Jurkat, Clone E6-1 (cell line): Measurements from ENCODE around the gene PHKB. TPM values are rescaled to one million over a fixed set of nuclear protein-coding genes. Genes with fewer than 3 reads are reported as not detected.
A peak's percentile ranks its signal among the peaks of the same experiment; 100 is the strongest.
"Not testable (repeated sequence)": the region's sequence is repeated elsewhere in the genome, so short reads cannot be mapped to it uniquely, and the experiment has no call there.

ENCODE experiments used
- DNase-seq: peaks from one replicate; pipeline ENCODE4 v3.0.0-alpha.2; 2011; ENCODE audit warnings: low read depth, low spot score
- H3K4me3 ChIP-seq: 2 replicates; pipeline ENCODE4 v1.5.1; 2011; ENCODE audit warnings: mild to moderate bottlenecking, low read length, control low read depth, moderate library complexity
- polyA plus RNA-seq: library from polyadenylated mRNA; unstranded; fragments of >200 nt; gene quantifications from one replicate; pipeline ENCODE4 v1.2.1, GENCODE V29; 2012; ENCODE audit warnings: missing spikeins; ENCODE audit not compliant: insufficient read length, insufficient read depth

The PHKB gene
- 54.3 TPM for polyA plus RNA-seq

DNA sequence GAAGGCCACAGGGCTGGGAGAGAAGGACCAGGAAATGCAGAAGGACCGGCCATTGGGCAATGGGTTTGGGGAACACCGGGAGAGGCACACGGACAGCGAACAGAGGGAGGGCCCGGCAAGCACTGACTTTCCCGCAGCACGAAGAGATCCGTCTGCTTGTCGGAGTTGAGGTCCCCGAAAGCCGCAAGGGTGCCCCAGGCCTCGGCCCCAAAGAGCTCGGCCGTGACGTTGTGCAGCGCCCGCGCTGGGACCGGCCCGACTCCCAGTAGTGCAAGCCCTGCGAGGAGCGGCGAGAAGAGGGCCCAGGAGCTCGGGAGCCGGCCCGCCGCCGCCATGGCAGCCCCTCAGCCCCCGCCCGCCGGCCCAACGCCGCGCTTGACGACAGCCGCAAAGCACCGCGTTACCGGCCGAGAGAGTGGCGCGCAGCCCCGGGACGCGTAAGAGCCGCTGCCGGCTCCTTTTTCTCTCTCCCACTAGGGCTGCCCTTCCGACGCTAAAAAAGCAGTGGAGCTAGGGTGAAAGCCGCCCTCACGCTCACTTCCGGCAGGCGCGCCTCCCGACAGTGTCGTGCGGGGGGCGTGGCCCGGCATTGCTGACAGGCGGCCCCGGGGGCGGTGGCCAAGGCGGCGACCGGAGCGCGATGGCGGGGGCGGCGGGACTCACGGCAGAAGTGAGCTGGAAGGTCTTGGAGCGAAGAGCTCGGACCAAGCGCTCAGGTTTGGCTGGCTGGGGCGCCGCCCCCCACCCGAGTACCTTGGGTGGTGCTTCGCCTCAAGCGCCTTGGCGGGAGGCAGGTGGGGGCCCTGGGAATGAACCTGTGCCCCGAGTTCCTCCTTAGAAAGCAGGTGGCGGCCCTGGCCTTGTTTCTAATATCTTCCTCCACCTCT, at the start of gene PHKB, which contains the start of gene ITFG1:
Gene PHKB (plus strand): TSS at position 621 of the 887 bp plus-strand sequence. CDS start 20 bp downstream, at position 641.
Gene ITFG1 (minus strand): TSS at position 353 of the 887 bp plus-strand sequence. CDS start 18 bp downstream, at position 335.
- peak within 1 kb of the TSS; percentile 99 for H3K4me3 ChIP-seq
- peak; percentile 95 for DNase-seq

DNA sequence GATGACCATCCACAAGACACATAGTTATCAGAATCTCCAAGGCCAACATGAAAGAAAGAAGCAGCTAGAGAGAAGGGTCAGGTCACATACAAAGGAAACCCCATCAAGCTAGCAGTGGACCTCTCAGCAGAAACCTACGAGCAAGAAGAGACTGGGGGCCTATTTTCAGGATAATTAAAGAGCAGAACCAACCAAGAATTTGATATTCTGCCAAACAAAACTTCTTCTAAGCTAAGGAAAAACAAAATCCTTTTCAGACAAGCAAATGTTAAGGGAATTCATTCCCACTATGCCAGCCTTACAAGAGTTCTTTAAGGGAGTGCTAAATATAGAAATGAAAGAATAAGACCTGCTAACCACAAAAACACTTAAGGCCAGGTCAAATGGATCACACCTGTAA, 48.1 kb upstream of the PHKB start:
- DNase-seq: no peak
- no peak overlapping the region for H3K4me3 ChIP-seq

DNA sequence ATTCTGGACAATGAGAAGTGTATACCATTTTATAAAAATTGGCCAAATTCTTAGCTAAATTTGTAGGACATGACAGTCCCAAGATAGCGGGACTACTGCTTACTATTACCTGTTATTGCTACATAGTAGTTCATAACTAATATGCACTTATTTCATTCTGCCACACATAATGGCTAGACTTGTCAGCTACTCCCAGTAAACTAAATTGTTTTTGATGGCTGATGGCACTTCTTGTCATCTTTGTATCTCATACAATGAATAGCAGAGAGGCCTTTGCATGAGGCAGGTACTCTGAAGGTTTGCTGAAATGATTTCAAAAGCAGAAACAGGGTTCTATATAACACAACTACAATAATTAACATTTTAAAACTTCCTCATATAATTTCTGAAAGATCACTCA, 44.3 kb upstream of the PHKB start:
- DNase-seq: no peak
- no peak overlapping the region for H3K4me3 ChIP-seq

DNA sequence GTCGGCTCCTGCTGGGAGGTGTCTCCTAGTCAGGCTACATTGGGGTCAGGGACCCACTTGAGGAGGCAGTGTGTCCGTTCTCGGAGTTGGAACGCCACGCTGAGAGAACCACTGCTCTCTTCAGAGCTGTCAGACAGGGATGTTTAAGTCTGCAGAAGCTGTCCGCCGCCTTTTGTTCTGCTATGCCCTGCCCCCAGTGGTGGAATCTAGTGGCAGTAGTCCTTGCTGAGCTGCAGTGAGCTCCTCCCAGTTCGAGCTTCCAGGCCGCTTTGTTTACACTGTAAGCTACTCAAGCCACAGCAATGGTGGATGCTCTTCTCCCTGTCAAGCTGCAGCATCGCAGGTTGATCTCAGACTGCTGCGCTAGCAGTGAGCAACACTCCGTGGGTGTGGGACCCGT, 36.3 kb upstream of the PHKB start:
- no peak overlapping the region for H3K4me3 ChIP-seq
- no peak for DNase-seq

DNA sequence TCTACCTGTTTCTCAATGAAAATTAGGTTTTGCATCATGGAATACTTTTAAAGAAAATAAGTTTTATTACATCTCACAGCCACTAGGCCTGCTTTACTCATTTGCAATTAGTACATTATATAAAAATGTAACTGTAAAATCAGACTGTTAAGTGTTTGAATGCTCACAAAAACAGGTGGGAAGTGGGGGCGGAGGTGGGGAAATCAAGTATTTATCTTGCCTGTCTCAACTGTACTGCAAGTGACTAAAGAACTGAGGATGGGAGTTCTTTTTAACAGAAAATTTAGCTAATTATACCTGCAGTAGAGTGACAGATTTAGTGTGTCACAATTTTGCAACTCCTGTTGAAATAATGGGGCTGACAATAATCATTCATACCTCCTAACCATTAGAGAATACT, 34.3 kb upstream of the PHKB start:
- no peak overlapping the region for H3K4me3 ChIP-seq

DNA sequence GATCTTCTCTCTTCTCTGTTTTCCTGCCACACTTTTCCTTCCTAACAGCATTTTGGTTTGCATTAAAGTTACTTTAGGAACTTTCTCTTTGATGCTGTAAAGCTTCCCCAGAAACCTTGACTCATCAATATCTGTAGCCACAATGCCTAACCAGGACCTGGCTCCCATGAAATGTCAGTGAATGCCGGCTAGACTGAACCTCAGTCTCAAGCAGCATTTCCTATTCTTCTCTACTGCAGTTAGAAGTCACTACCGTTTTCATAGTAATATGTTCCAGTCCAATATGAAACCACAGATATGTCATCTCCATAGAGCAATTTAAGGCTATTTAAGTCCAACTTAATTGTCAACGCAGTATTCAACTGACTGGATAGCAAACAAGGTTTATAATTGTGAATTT, 29.2 kb upstream of the PHKB start:
- no peak overlapping the region for H3K4me3 ChIP-seq
- no peak for DNase-seq

More for the DNA sequence above, 34.3 kb upstream of the PHKB start:
- DNase-seq: no peak

DNA sequence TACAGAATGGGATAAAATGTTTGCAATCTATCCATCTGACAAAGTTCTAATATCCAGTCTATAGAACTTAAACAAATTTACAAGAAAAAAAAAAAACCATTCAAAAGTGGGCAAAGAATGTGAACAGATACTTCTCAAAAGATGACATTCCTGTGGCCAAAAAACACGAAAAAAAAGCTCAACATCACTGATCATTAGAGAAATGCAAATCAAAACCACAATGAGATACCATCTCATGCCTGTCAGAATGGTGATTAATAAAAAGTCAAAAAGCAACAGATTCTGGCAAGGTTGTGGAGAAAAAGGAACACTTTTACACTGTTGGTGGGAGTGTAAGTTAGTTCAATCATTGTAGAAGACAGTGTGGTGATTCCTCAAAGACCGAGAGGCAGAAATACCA, 26.9 kb upstream of the PHKB start:
- DNase-seq, H3K4me3 ChIP-seq: not testable (repeated sequence)

DNA sequence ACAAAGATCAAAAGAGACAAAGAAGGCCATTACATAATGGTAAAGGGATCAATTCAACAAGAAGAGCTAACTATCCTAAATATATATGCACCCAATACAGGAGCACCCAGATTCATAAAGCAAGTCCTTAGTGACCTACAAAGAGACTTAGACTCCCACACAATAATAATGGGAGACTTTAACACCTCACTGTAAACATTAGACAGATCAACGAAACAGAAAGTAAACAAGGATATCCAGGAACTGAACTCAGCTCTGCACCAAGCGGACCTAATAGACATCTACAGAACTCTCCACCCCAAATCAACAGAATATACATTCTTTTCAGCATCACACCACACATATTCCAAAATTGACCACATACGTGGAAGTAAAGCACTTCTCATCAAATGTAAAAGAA, 21.1 kb upstream of the PHKB start:
- DNase-seq, H3K4me3 ChIP-seq: not testable (repeated sequence)

DNA sequence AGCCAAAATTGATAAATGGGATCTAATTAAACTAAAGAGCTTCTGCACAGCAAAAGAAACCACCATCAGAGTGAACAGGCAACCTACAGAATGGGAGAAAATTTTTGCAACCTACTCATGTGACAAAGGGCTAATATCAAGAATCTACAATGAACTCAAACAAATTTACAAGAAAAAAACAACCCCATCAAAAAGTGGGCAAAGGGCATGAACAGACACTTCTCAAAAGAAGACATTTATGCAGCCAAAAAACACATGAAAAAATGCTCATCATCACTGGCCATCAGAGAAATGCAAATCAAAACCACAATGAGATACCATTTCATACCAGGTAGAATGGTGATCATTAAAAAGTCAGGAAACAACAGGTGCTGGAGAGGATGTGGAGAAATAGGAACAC, 18.2 kb upstream of the PHKB start:
- not testable (repeated sequence) for DNase-seq

DNA sequence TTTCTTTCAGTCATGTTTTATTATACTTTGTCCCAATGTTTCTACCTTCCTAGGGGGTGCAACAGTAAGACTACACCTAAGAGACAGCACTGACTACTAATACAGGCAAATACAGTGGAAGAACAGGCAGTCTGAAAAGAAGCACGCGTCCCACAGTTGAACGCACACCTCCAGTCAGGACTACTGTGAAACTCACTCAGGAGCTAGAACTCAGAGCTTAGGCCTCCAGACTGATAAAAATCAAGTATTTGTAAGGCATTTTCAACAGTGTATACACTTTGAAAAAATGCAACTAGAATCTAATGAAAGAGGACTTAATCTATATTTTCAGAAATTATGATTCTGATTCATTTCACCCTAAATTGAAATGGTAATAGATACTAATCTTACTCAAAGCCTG, 14.7 kb upstream of the PHKB start:
- DNase-seq: no peak
- H3K4me3 ChIP-seq: no peak overlapping the region

More for the DNA sequence above, 18.2 kb upstream of the PHKB start:
- not testable (repeated sequence) for H3K4me3 ChIP-seq

DNA sequence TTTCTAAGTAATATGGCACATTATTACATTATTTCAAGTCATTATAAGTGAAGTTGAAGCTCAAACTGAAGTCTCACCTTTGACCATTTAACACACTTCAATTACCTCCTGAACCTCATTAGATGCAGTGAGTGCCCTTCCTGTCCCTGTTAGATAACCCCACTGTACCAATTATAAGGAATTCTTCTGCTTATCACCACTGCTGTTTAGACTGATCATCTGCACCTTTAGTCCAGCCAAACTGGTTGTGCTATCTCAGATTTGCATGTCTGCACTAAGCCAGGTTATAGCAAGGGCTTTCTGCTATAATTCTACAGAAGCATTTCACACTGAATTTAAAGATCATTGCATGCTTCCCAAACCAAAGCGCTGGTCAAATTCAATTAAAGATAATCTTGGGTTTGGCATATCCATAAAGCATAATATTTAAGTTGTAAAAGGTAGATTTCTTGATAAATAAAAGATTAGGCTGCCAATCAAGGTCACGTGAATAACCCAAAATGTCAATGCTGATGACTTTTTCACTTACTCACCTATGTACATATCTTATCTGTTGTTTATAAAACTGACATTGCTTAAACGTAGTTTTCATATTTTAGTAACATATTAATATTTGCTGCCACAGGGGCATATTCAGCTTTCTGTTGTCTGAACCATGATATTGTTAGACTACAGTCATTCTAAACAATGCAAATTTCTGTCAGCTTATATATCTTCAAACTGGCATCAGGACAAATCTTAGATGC, 12.1 kb upstream of the PHKB start:
- no peak for DNase-seq
- H3K4me3 ChIP-seq: no peak overlapping the region

DNA sequence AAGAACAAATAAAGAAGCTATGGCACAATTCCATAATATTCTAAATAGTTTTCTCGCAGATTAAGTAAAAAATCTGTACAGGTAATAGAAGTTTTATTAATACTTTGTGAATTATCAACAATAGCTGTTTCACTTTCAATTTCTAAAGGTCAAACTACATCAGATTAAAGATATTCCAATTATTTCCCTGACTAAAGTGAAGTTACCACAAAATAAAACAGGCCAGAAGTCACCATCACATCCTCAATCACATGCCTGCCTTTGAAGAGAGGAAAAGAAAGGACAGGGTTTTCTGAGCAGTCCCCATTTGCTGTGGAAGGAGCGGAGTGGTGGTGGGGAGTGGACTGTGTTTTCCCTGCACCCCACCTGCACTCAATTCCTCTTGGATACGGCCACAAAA, 11.3 kb upstream of the PHKB start:
- no peak overlapping the region for H3K4me3 ChIP-seq
- no peak for DNase-seq

DNA sequence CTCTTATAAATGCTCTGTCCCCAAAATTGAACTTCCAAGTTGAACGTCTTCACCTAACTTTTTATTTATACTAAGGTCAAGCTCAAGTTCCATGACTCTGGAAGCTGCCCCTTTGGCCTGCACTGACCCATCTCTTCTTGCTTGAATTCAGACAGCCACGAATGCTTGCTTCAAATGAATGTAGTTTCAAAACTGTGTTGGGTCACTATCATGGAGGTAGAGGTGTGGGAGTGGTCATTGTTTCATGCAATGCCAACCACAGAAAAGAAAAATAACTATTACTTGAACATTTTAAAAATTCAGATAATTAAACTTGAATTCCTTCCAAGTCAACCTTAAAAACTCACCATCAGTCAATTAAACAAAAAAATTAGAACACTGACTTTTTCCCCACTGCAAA, 2.8 kb upstream of the PHKB start:
- no peak overlapping the region for H3K4me3 ChIP-seq
- DNase-seq: no peak

DNA sequence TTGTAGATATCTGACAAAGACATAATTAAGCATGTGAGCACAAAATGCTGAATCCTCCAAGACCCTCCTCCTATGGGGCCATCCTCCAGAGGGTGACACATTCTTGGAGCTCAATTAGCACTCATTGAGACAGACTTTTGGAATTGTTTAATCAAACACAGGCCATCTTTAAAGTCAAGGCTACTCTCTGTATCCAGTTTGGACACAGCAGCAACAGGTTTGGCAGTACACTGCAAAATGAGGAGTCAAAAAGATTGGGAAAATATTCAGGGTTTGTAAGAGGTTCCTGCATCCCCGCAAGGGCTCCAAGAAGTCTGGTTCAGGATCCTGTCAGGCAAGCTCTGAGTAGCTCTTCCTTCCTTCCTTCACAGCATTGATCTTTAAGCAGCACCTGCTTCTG, 1.5 kb upstream of the PHKB start:
- H3K4me3 ChIP-seq: peak overlapping the region; percentile 99
- DNase-seq: no peak

DNA sequence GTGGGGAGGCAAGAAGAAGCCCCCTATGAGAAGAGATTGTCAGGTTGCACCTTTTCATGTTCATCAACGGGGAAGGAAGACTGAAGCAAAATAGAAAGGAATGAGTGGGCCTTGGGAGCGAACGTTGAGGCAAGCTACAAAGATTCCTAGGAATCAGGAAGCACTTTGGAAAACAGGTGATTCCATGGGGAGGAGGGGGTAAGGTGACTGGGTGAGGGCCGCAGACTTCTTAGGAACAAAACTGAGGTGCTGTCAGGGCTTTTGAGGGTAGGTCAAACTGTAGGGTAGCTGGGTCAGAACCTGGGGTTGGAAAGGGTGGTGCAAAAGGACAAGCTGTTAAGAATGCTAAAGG, 796 bp upstream of the PHKB start:
- DNase-seq: no peak
- H3K4me3 ChIP-seq: peak overlapping the region; percentile 99

DNA sequence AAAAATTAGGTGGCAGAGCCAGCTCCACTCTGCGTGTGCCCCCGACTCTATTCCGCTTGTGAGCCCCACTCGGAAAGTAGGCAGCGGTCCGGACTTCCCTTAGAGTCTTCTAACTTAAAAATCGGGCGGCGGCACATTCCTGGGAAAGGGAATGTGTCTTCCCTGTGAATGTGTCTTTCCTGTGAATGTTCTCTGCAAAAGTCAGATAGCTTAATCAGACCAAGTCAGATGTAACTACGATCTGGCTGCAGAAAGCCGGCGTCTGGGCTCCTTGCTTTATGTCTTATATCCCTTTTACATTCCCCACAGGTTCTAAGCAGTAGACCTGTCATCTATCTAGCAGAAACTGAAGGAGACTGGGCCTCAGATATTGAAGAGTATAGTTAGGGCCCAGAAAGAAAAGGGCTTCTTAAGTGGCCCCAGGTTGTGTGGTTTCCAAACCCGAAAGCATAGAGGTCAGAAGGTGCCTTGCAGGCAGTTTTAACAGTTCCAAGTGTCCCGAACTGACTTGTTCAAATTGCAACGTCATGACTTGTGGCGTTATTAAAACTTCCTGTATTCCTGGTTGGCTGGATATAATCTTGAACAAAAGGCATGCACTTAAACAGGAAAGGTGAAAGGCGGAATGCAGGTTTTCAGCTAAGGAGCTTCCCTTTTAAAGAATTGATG, 601 bp downstream of the PHKB start:
- H3K4me3 ChIP-seq: peak overlapping the region; percentile 99
- DNase-seq: peak; percentile 47

DNA sequence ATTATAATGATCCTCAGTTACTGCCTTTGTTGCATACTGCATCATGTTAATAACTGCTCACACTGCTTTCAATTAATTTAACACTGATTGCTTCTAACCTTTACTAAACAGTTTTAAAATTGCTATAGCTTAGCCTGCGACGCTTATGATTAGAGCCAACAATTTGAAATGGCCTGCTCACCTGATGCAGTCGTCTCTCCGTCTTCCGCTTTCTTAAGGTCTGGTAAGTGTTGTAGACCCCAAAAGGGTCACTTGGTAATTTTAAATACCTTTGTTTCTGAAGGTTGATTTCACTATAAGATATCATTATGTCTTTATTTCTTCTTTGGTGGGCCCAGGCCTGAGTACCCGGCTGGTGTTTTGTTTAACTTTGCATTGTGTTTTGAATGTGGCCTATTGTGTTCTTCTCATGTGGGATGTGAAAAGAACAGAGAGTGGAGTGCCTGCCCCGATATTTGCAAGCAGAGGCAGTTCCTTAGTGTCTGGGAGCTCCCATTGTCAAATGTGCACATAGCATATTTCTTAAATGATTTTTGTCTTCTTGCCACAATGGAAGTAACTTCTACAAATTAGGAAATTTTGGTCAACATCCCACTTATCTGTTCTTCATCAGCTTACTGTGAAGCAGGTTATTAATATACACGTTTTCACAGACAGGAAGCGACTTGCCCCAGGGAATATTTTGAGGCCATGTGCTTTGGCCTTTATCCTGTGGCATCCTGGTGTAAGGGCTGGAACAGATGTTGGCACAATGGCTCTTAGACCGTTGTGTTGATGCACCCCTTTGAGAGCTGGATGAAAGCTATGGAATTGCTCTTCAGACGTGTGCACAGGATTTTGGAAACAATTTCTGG, 2.9 kb downstream of the PHKB start:
- H3K4me3 ChIP-seq: no peak overlapping the region
- no peak for DNase-seq

DNA sequence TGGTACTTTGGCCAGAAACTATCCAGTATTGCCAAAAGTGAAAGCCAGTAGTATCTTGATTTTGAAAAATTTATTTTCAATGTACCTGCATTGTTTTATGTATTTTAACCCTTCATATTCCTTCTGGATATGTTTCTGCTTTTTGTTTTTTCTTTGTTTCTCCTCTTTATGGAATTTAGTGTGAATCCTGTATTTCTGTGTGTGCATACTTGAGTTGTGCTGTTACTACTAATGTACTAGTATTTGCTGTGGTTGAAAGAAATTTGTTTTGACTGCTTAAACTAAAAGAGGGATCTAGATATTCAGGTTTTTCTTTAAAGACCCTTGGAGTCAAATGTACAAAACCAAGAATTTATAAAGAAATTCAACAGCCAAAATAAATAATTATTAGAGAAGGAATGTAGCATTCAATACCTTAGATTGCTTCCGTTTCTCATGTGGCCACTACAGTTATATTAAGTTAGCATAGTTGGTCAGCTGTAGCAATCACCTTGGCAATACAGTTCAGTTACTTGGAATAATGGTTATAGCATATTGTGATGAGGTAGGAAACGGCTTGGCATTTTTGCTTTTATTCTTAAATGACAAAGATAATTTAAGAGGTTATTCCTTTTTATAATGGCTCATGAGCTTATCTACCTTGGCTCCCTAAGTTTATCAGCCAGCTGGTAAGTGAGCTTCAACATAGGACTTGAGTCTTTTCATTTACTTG, 4.9 kb downstream of the PHKB start:
- no peak overlapping the region for H3K4me3 ChIP-seq
- no peak for DNase-seq
